Uterus (tissue), 2 donors: ENCODE results near the gene ZDHHC3.

Experiments used
- CTCF ChIP-seq, 4 experiments: fragments of 200-600 bp in 2 of 4; fragments of 450-650 bp in 2 of 4; sonication (generic) in 2 of 4; IDR thresholded peaks; one replicate each; pipeline ENCODE4 v1.5.1; 2016 to 2019; ENCODE audit warnings: antibody characterized with exemption in 4 of 4, mild to moderate bottlenecking in 2 of 4, moderate library complexity in 1 of 4
- POLR2A ChIP-seq, 2 donors: fragments of 450-650 bp; IDR thresholded peaks; one replicate each; pipeline ENCODE4 v1.6.1; 2016; ENCODE audit warnings: antibody characterized with exemption in 2 of 2, mild to moderate bottlenecking in 1 of 2, moderate library complexity in 1 of 2

DNA sequence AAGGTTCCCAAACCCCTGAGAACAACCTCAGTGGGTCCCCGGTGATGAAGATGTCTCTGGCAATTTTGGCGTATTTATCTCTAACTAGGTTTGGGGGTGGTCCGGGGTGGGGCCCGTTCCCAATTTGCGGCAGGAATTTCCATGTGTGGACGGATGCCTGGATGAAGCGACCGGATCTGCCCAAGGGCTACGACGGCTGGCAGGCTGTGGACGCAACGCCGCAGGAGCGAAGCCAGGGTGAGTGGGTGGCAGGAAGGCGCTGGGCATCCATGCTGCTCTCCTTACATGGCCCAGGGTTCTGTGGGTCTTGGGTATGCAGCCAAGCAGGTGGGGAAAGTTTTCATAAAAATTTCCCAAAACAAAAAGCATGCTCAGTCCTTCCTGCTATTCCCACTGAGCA lies 72.2 kb downstream of the ZDHHC3 start:
- TF ChIP-seq CTCF (IDR thresholded peaks at IDR 0.05), result no peak
- no peak for TF ChIP-seq POLR2A (IDR thresholded peaks at IDR 0.05)
